IPS-20b (cell line): Measurements from ENCODE around the gene PCGF3.

ENCODE experiments used
- H3K27ac ChIP-seq: one replicate; pipeline ENCODE4 v1.5.1; 2013; ENCODE audit warnings: low read length
- H3K27me3 ChIP-seq: 2 replicates; pipeline ENCODE4 v1.6.1; 2013; ENCODE audit warnings: mild to moderate bottlenecking, low read length, inconsistent platforms; ENCODE audit not compliant: insufficient read depth
- H3K36me3 ChIP-seq: 2 replicates; pipeline ENCODE4 v1.6.1; 2013; ENCODE audit warnings: low read depth, mild to moderate bottlenecking, inconsistent platforms, low read length, moderate library complexity; ENCODE audit not compliant: insufficient read depth
- H3K4me1 ChIP-seq: 2 replicates; pipeline ENCODE4 v1.6.1; 2013; ENCODE audit warnings: mild to moderate bottlenecking, control low read depth, inconsistent platforms, low read length, moderate library complexity; ENCODE audit not compliant: insufficient read depth
- H3K4me3 ChIP-seq: 2 replicates; pipeline ENCODE4 v1.5.1; 2013; ENCODE audit warnings: mild to moderate bottlenecking, low read length, inconsistent platforms
- H3K9ac ChIP-seq: 2 replicates; pipeline ENCODE4 v1.6.1; 2013; ENCODE audit warnings: low read depth, mild to moderate bottlenecking, inconsistent platforms, low read length, moderate library complexity
- H3K9me3 ChIP-seq: 2 replicates; pipeline ENCODE4 v1.6.1; 2013; ENCODE audit warnings: mild to moderate bottlenecking, low read depth, low read length, inconsistent platforms; ENCODE audit not compliant: insufficient read depth

The PCGF3 gene

GRCh38 chr4:673349-674091 is 32.1 kb upstream of the PCGF3 start:
- H3K4me3 ChIP-seq, result peak overlapping the region; percentile 78
- no peaks in the 10 kb centered on the region; the same call in 1 of the 2 replicates for H3K4me1 ChIP-seq
- H3K27ac ChIP-seq, result peak overlapping the region; percentile 45
- no peaks in the 10 kb centered on the region for H3K9me3 ChIP-seq
- peak overlapping the region; percentile 89 for H3K9ac ChIP-seq
- peaks cover 27% of the 10 kb centered on the region for H3K36me3 ChIP-seq
- peaks cover 2% of the 10 kb centered on the region; the same call in 1 of the 2 replicates for H3K27me3 ChIP-seq

GRCh38 chr4:674172-675035 is 31.2 kb upstream of the PCGF3 start, which contains the start of the genes ATP5ME and MYL5:
ATP5ME (minus strand) TSS chr4:674276; CDS start chr4:674247, 29 bp downstream.
MYL5 (plus strand) TSS chr4:674542; CDS start chr4:678027, 3,485 bp downstream.
- peak within 1 kb of the TSS; percentile 89 for H3K9ac ChIP-seq
- H3K36me3 ChIP-seq, result peaks cover 27% of the 10 kb centered on the region
- peak within 1 kb of the TSS; percentile 45 for H3K27ac ChIP-seq
- peaks cover 6% of the 10 kb centered on the region; the same call in 1 of the 2 replicates for H3K27me3 ChIP-seq
- H3K9me3 ChIP-seq, result no peaks in the 10 kb centered on the region
- peak within 1 kb of the TSS; percentile 78 for H3K4me3 ChIP-seq
- H3K4me1 ChIP-seq, result no peaks in the 10 kb centered on the region; the same call in 1 of the 2 replicates

GRCh38 chr4:675036-675882 is 30.4 kb upstream of the PCGF3 start:
- H3K4me1 ChIP-seq, result peaks cover 2% of the 10 kb centered on the region
- H3K9me3 ChIP-seq, result no peaks in the 10 kb centered on the region
- peaks cover 6% of the 10 kb centered on the region; the same call in 1 of the 2 replicates for H3K27me3 ChIP-seq
- peak overlapping the region; percentile 88 for H3K9ac ChIP-seq
- H3K36me3 ChIP-seq, result peaks cover 27% of the 10 kb centered on the region
- H3K27ac ChIP-seq, result peak overlapping the region; percentile 42
- peak overlapping the region; percentile 78 for H3K4me3 ChIP-seq

- H3K27me3 ChIP-seq, result peaks cover 6% of the 10 kb centered on the region; the same call in 1 of the 2 replicates
- peaks cover 5% of the 10 kb centered on the region for H3K4me1 ChIP-seq
- H3K9ac ChIP-seq, result no peak overlapping the region
- no peaks in the 10 kb centered on the region for H3K9me3 ChIP-seq
- no peak overlapping the region for H3K27ac ChIP-seq
- H3K36me3 ChIP-seq, result peaks cover 20% of the 10 kb centered on the region
- no peak overlapping the region for H3K4me3 ChIP-seq
These were observed 29.4 kb upstream of the PCGF3 start for GRCh38 chr4:675980-676870.

GRCh38 chr4:676871-677235 is 28.8 kb upstream of the PCGF3 start:
- H3K36me3 ChIP-seq, result peaks cover 14% of the 10 kb centered on the region
- H3K27me3 ChIP-seq, result peaks cover 6% of the 10 kb centered on the region; the same call in 1 of the 2 replicates
- H3K4me3 ChIP-seq, result no peak overlapping the region
- no peak overlapping the region for H3K9ac ChIP-seq
- peaks cover 5% of the 10 kb centered on the region for H3K4me1 ChIP-seq
- H3K9me3 ChIP-seq, result no peaks in the 10 kb centered on the region
- H3K27ac ChIP-seq, result no peak overlapping the region

GRCh38 chr4:677431-678293 is 28.0 kb upstream of the PCGF3 start:
- H3K4me1 ChIP-seq, result peaks cover 5% of the 10 kb centered on the region
- H3K9me3 ChIP-seq, result no peaks in the 10 kb centered on the region
- H3K36me3 ChIP-seq, result peaks cover 6% of the 10 kb centered on the region
- no peak overlapping the region for H3K27ac ChIP-seq
- no peak overlapping the region for H3K9ac ChIP-seq
- peaks cover 6% of the 10 kb centered on the region; the same call in 1 of the 2 replicates for H3K27me3 ChIP-seq
- H3K4me3 ChIP-seq, result no peak overlapping the region

GRCh38 chr4:678331-679103 is 27.1 kb upstream of the PCGF3 start:
- H3K9ac ChIP-seq, result no peak overlapping the region
- no peaks in the 10 kb centered on the region for H3K9me3 ChIP-seq
- peaks cover 6% of the 10 kb centered on the region; the same call in 1 of the 2 replicates for H3K27me3 ChIP-seq
- no peak overlapping the region for H3K4me3 ChIP-seq
- H3K36me3 ChIP-seq, result no peaks in the 10 kb centered on the region
- H3K4me1 ChIP-seq, result peaks cover 5% of the 10 kb centered on the region
- H3K27ac ChIP-seq, result no peak overlapping the region

- Histone ChIP-seq H3K4me3 (no peak overlapping the region), H3K4me1 (peaks cover 5% of the 10 kb centered on the region), H3K27ac (no peak overlapping the region), H3K9me3 (no peaks in the 10 kb centered on the region), H3K9ac (no peak overlapping the region), H3K36me3 (no peaks in the 10 kb centered on the region), H3K27me3 (peaks cover 6% of the 10 kb centered on the region; the same call in 1 of the 2 replicates)
These were observed 26.5 kb upstream of the PCGF3 start for GRCh38 chr4:679104-679481.

GRCh38 chr4:679629-680028 is 26.0 kb upstream of the PCGF3 start:
- Histone ChIP-seq H3K9me3 (no peaks in the 10 kb centered on the region), H3K27ac (no peak overlapping the region), H3K4me3 (no peak overlapping the region), H3K9ac (no peak overlapping the region), H3K36me3 (no peaks in the 10 kb centered on the region), H3K27me3 (peaks cover 6% of the 10 kb centered on the region; the same call in 1 of the 2 replicates), H3K4me1 (peaks cover 5% of the 10 kb centered on the region)
